A549 (cell line): Measurements from ENCODE around the gene HPN. TPM values are rescaled to one million over a fixed set of nuclear protein-coding genes. Genes with fewer than 3 reads are reported as not detected.

ENCODE experiments used
- ATAC-seq, 2 experiments: fragments of 200-7000 bp in 1 of 2; fragments of >200 bp in 1 of 2; cut with Nextera tagmentation in 1 of 2; cut with Tn5 transposase in 1 of 2; 3 replicates each; pipeline versions ENCODE4 v1.8.0 to v1.9.1; 2018 to 2020; ENCODE audit warnings: mild to moderate bottlenecking in 1 of 2, moderate library complexity in 1 of 2
- CTCF ChIA-PET: fragments of 300-600 bp; sonication (Branson Sonifier 250); formaldehyde crosslinking; extraction: SDS; loops from one replicate; lab custom pipeline; 2021; ENCODE audit warnings: antibody characterized with exemption, inconsistent platforms; lab: Yijun Ruan, JAX
- POLR2A ChIA-PET: fragments of 350-600 bp; formaldehyde crosslinking; extraction: SDS; loops from one replicate; lab custom pipeline; 2021; ENCODE audit warnings: antibody characterized with exemption, inconsistent platforms; lab: Yijun Ruan, JAX
- DNase-seq, 2 experiments: peaks; one replicate each; pipeline versions ENCODE4 v3.0.0 to v3.0.0-alpha.2; 2011 to 2016; ENCODE audit warnings: low read depth in 1 of 2, low spot score in 1 of 2
- FAIRE-seq: peaks from 2 replicates; lab custom pipeline; 2011; peaks lifted over from hg19 to GRCh38; lab: Jason Lieb, UNC
- H3K27ac ChIP-seq, 2 experiments: fragments of >200 bp; sonication (Bioruptor Twin); formaldehyde crosslinking; 3 replicates each; pipeline ENCODE4 v1.5.1; 2016 to 2017
- H3K4me1 ChIP-seq: fragments of >200 bp; sonication (Bioruptor Twin); formaldehyde crosslinking; 3 replicates; pipeline ENCODE4 v1.6.1; 2016
- H3K4me2 ChIP-seq: fragments of >200 bp; sonication (Bioruptor Twin); formaldehyde crosslinking; 3 replicates; pipeline ENCODE4 v1.6.1; 2016
- H3K4me3 ChIP-seq: fragments of >200 bp; sonication (Bioruptor Twin); formaldehyde crosslinking; 3 replicates; pipeline ENCODE4 v1.5.1; 2016
- H3K9me3 ChIP-seq: fragments of >200 bp; sonication (Bioruptor Twin); formaldehyde crosslinking; 3 replicates; pipeline ENCODE4 v1.6.1; 2016
- BHLHE40 ChIP-seq: IDR thresholded peaks from 2 replicates; pipeline ENCODE4 v1.6.1; 2012; ENCODE audit warnings: low read depth, low read length, inconsistent platforms
- CBX2 ChIP-seq: fragments of 200-600 bp; sonication (generic); IDR thresholded peaks from 2 replicates; pipeline ENCODE4 v1.6.1; 2016; ENCODE audit warnings: low read depth, mild to moderate bottlenecking, borderline replicate concordance
- CBX8 ChIP-seq: fragments of 200-600 bp; sonication (generic); IDR thresholded peaks from 2 replicates; pipeline ENCODE4 v1.6.1; 2016
- CEBPB ChIP-seq, 2 experiments: fragments of >200 bp in 1 of 2; sonication (Bioruptor Twin) in 1 of 2; formaldehyde crosslinking in 1 of 2; IDR thresholded peaks; 2 replicates each; pipeline ENCODE4 v1.6.1; 2012 to 2016
- CHD4 ChIP-seq: fragments of 200-600 bp; sonication (generic); IDR thresholded peaks from 2 replicates; pipeline ENCODE4 v1.6.1; 2016; ENCODE audit warnings: antibody characterized with exemption, mild to moderate bottlenecking, borderline replicate concordance
- E2F6 ChIP-seq: IDR thresholded peaks from 2 replicates; pipeline ENCODE4 v1.6.1; 2012; ENCODE audit warnings: low read depth, borderline replicate concordance
- EHMT2 ChIP-seq: fragments of 200-600 bp; sonication (generic); IDR thresholded peaks from 2 replicates; pipeline ENCODE4 v1.6.1; 2016; ENCODE audit warnings: antibody characterized with exemption, low read depth, mild to moderate bottlenecking, moderate library complexity
- FOSL2 ChIP-seq, 2 experiments: fragments of 450-650 bp in 1 of 2; fragments of >200 bp in 1 of 2; sonication (Bioruptor Twin) in 1 of 2; formaldehyde crosslinking; IDR thresholded peaks; 2 replicates each; pipeline versions ENCODE4 v1.5.0 to v1.6.1; 2016 to 2020; ENCODE audit warnings: mild to moderate bottlenecking in 1 of 2, moderate library complexity in 1 of 2
- HDAC2 ChIP-seq: fragments of 200-600 bp; sonication (generic); IDR thresholded peaks from 2 replicates; pipeline ENCODE4 v1.6.1; 2016
- HMGXB4 ChIP-seq: fragments of 250-450 bp; sonication (Bioruptor Pico); IDR thresholded peaks from 2 replicates; pipeline ENCODE4 v1.5.0; 2021; ENCODE audit warnings: mild to moderate bottlenecking, moderate library complexity, borderline replicate concordance
- HOXA7 ChIP-seq: fragments of 250-450 bp; sonication (Bioruptor Pico); IDR thresholded peaks from 2 replicates; pipeline ENCODE4 v1.5.0; 2020; ENCODE audit warnings: mild to moderate bottlenecking, moderate library complexity
- HOXB5 ChIP-seq: fragments of 250-450 bp; sonication (Bioruptor Pico); IDR thresholded peaks from 2 replicates; pipeline ENCODE4 v1.5.0; 2020; ENCODE audit warnings: mild to moderate bottlenecking, moderate library complexity
- JUNB ChIP-seq: fragments of >200 bp; sonication (Bioruptor Twin); formaldehyde crosslinking; IDR thresholded peaks from 2 replicates; pipeline ENCODE4 v1.6.1; 2016
- KDM1A ChIP-seq: fragments of 200-600 bp; sonication (generic); IDR thresholded peaks from 2 replicates; pipeline ENCODE4 v1.6.1; 2016; ENCODE audit warnings: low read depth, mild to moderate bottlenecking
- KDM5A ChIP-seq: fragments of 200-600 bp; sonication (generic); IDR thresholded peaks from 2 replicates; pipeline ENCODE4 v1.6.1; 2016; ENCODE audit warnings: antibody characterized with exemption, mild to moderate bottlenecking
- MAX ChIP-seq: IDR thresholded peaks from 2 replicates; pipeline ENCODE4 v1.6.1; 2012
- MYC ChIP-seq: IDR thresholded peaks from 2 replicates; pipeline ENCODE4 v1.6.1; 2012; ENCODE audit warnings: mild to moderate bottlenecking, inconsistent platforms, low read length, improper control_type of control experiment, borderline replicate concordance
- NFE2L2 ChIP-seq: fragments of 150-350 bp; conservative IDR thresholded peaks from 2 replicates; pipeline ENCODE4 v1.6.1; 2014; ENCODE audit warnings: low read length
- NPAS2 ChIP-seq: fragments of 250-450 bp; sonication (Bioruptor Pico); IDR thresholded peaks from 2 replicates; pipeline ENCODE4 v1.8.0; 2022; ENCODE audit warnings: mild to moderate bottlenecking, moderate library complexity, borderline replicate concordance
- NR3C1 ChIP-seq: fragments of >200 bp; sonication (Bioruptor Twin); formaldehyde crosslinking; IDR thresholded peaks from 3 replicates; pipeline ENCODE4 v1.6.1; 2017
- PBX3 ChIP-seq: IDR thresholded peaks from 2 replicates; pipeline ENCODE4 v1.6.1; 2012
- PHF8 ChIP-seq: fragments of 200-600 bp; sonication (generic); IDR thresholded peaks from 2 replicates; pipeline ENCODE4 v1.6.1; 2016; ENCODE audit warnings: low read depth, mild to moderate bottlenecking, antibody characterized with exemption, moderate library complexity, borderline replicate concordance
- POLR2AphosphoS2 ChIP-seq: conservative IDR thresholded peaks from 2 replicates; pipeline ENCODE4 v1.6.1; 2012; ENCODE audit warnings: low read length, improper control_type of control experiment, inconsistent platforms
- RCOR1 ChIP-seq: fragments of 150-350 bp; IDR thresholded peaks from 2 replicates; pipeline ENCODE4 v1.6.1; 2014; ENCODE audit warnings: antibody characterized with exemption, low read length, low read depth
- SREBF2 ChIP-seq: fragments of 450-650 bp; IDR thresholded peaks from 2 replicates; pipeline ENCODE4 v1.6.1; 2014; ENCODE audit warnings: mild to moderate bottlenecking, moderate library complexity
- TFCP2L1 ChIP-seq: fragments of 250-450 bp; sonication (Bioruptor Pico); IDR thresholded peaks from 2 replicates; pipeline ENCODE4 v1.5.0; 2021; ENCODE audit warnings: mild to moderate bottlenecking
- USF2 ChIP-seq: fragments of 450-650 bp; IDR thresholded peaks from 2 replicates; pipeline ENCODE4 v1.6.1; 2014; ENCODE audit warnings: antibody characterized with exemption
- ZFP36 ChIP-seq: fragments of 450-650 bp; IDR thresholded peaks from 2 replicates; pipeline ENCODE4 v1.6.1; 2014; ENCODE audit warnings: borderline replicate concordance; ENCODE audit not compliant: partially characterized antibody
- ZSCAN20 ChIP-seq: fragments of 250-450 bp; sonication (Bioruptor Pico); IDR thresholded peaks from 2 replicates; pipeline ENCODE4 v1.8.0; 2022; ENCODE audit warnings: mild to moderate bottlenecking, moderate library complexity
- WGBS: methylation state at CpG from one replicate; pipeline ENCODE4 v1.1.6; 2017; ENCODE audit errors: missing lambda C conversion rate; 5-methylcytosine and 5-hydroxymethylcytosine counted together
- polyA plus RNA-seq, 4 experiments: library from polyadenylated mRNA; depleted of rRNA in 3 of 4; stranded (reverse); fragments of >200 nt; fragmentation: RNase III in 1 of 4; extraction: RNeasy Plus Mini Kit Qiagen cat#74134 plus additional on column Dnase treatment in 1 of 4; gene quantifications; 2 replicates in 3 of 4; 3 replicates in 1 of 4; pipeline ENCODE4 v1.2.3, GENCODE V29; 2011 to 2017

The HPN gene
- polyA plus RNA-seq, 2 of the 4 experiments (the other 2 are of a cell fraction): 0.06 to 0.08 TPM

GRCh38 chr19:35040826-35041547 is 534 bp upstream of the HPN start:
- POLR2A ChIA-PET: no interaction called here
- Histone ChIP-seq H3K27ac (peak overlapping the region in 1 of 2 experiments; percentile 9; a peak in 1 of 6 replicates), H3K4me2 (peak overlapping the region; percentile 13; the same call in 1 of the 3 replicates), H3K9me3 (no peaks in the 10 kb centered on the region), H3K4me1 (peaks cover 21% of the 10 kb centered on the region), H3K4me3 (no peak overlapping the region)
- CTCF ChIA-PET: interaction anchor here (15.9 kb wide), 1 partner anchor 19 kb away, joined by 374 read pairs; no protein-coding TSS in a partner anchor
- TF ChIP-seq NR3C1 (no peak), TFCP2L1 (CRISPR knock-in tag) (no peak), NFE2L2 (no peak), BHLHE40 (no peak), HDAC2 (no peak), CBX8 (no peak), ZFP36 (no peak), HOXA7 (CRISPR knock-in tag) (no peak), KDM5A (no peak), CBX2 (no peak), ZSCAN20 (CRISPR knock-in tag) (no peak), JUNB (no peak), NPAS2 (CRISPR knock-in tag) (no peak), MYC (no peak), RCOR1 (no peak)
- DNase-seq (no peak), FAIRE-seq (no peak), ATAC-seq (peak in 1 of 2 experiments; percentile 1; a peak in 2 of 6 replicates)
- WGBS: 79% methylated on average over 35 of the region's 36 CpGs

GRCh38 chr19:35042056-35042730 is 672 bp downstream of the HPN start:
- Histone ChIP-seq H3K4me2 (0 out of 3 replicates have a peak overlapping the region, but pooled peaks have one; percentile 3), H3K4me1 (peaks cover 21% of the 10 kb centered on the region), H3K4me3 (no peak overlapping the region), H3K9me3 (no peaks in the 10 kb centered on the region), H3K27ac (peak overlapping the region in 1 of 2 experiments; percentile 4; a peak in 1 of 6 replicates)
- POLR2A ChIA-PET: no interaction called here
- TF ChIP-seq MYC (no peak), POLR2AphosphoS2 (no peak), SREBF2 (no peak), EHMT2 (no peak), CBX8 (no peak), CEBPB (IDR thresholded peaks at IDR 0.05) (no peak), MAX (no peak), CHD4 (no peak), PBX3 (no peak), KDM5A (no peak), HMGXB4 (CRISPR knock-in tag) (no peak), ZSCAN20 (CRISPR knock-in tag) (no peak), HOXB5 (CRISPR knock-in tag) (no peak), FOSL2 (IDR thresholded peaks at IDR 0.05) (no peak), FOSL2 (CRISPR knock-in tag; IDR thresholded peaks at IDR 0.05) (no peak), TFCP2L1 (CRISPR knock-in tag) (no peak), KDM1A (no peak), E2F6 (no peak), USF2 (no peak), PHF8 (no peak)
- WGBS: 80% methylated on average over 14 of the region's 14 CpGs
- CTCF ChIA-PET: interaction anchor here (0.8 to 16.2 kb wide), 20 partner anchors 10 to 227 kb away, joined by 3 to 374 read pairs (median 29); partner anchors contain the start of genes FXYD1, LGI4, SCN1B and USF2
- no peak for DNase-seq
- FAIRE-seq: no peak
- ATAC-seq: no peak
